ENCODE results near the gene COL4A4. TPM values are rescaled to one million over a fixed set of nuclear protein-coding genes. Genes with fewer than 3 reads are reported as not detected.

COL4A4 gene
- total and polyA plus RNA-seq, 2 donors (not counting 3 experiments of a cell fraction or from before 2014, with no cell fraction given), result not detected

DNA sequence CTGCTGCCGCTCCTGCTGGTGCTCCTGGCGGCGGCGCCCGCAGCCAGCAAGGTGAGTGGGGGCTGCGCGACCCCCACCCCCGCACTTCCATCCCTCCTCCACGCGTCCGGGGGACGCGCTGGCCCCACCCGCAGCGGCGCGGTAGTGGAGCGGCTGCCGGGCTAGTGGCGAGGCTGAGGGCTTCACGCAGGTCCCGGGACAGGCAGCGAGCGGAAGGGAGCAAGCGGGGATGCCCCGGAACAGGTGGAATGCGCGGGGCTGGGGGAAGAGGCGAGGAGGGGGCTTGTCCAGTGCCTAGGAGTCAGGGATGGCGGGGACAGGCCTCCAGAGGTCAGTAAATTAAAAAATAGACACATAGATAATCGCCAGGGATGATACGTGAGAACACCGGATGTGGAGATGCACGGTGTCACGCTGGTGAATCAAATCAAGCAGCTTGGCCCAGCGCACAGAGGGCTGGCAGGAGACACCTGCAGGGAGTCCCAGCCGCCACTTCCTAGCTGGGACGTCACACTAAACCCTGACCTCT is 822 bp upstream of the COL4A4 start:
- Histone ChIP-seq H4K20me1 (replicated peaks; ENCODE audit: control insufficient read depth, extremely low read depth, insufficient read depth, low read length) (no peaks in the 10 kb centered on the region), H3K4me2 (ENCODE audit: insufficient read depth, low read length) (no peak overlapping the region), H3K27ac (ENCODE audit: insufficient read depth, low read depth, low read length) (no peak overlapping the region), H3K36me3 (ENCODE audit: control insufficient read depth in 2 of 2, extremely low read depth in 1 of 2, insufficient read depth in 2 of 2, low read length in 2 of 2) (no peaks in the 10 kb centered on the region), H3K9me1 (replicated peaks; ENCODE audit: control insufficient read depth, extremely low read depth, insufficient read depth, low read length) (no peaks in the 10 kb centered on the region), H3K9ac (replicated peaks; ENCODE audit: extremely low read depth, insufficient read depth, low read length) (no peak overlapping the region), H3K9me3 (replicated peaks; ENCODE audit: control insufficient read depth, insufficient read depth, low read length) (no peaks in the 10 kb centered on the region), H3K27me3 (ENCODE audit: control insufficient read depth in 2 of 2, insufficient read depth in 2 of 2, low read length in 2 of 2) (peaks cover 13 to 25% of the 10 kb centered on the region in 2 experiments), H2AFZ (ENCODE audit: low read depth, low read length) (no peak overlapping the region), H3K4me3 (replicated peaks in 1 of 3; ENCODE audit: insufficient read depth in 1 of 3, low read depth in 1 of 3, low read length in 3 of 3) (no peak overlapping the region), H3K4me1 (ENCODE audit: control insufficient read depth, extremely low read depth, insufficient read depth, low read length) (no peaks in the 10 kb centered on the region), H3K79me2 (ENCODE audit: control insufficient read depth, insufficient read depth, low read length) (no peaks in the 10 kb centered on the region)
- BruUV-seq (replicated peaks), result no TSS peak
- intact Hi-C loops (cut with micrococcal nuclease), result no loop called here
- TF ChIP-seq POLR2A (IDR thresholded peaks at IDR 0.05; ENCODE audit: low read depth, low read length) (no peak), FOS (IDR thresholded peaks at IDR 0.05; ENCODE audit: borderline replicate concordance, insufficient read depth, low read length) (no peak), GATA2 (IDR thresholded peaks at IDR 0.05; ENCODE audit: insufficient read depth, insufficient read length, low read depth, low read length) (no peak), POLR2AphosphoS5 (IDR thresholded peaks at IDR 0.05; ENCODE audit: insufficient read depth, low read depth, low read length) (no peak), MAX (IDR thresholded peaks at IDR 0.05; ENCODE audit: insufficient read depth, insufficient read length) (no peak), EZH2 (IDR thresholded peaks at IDR 0.05; ENCODE audit: borderline replicate concordance, low read depth, low read length, severe bottlenecking) (no peak)
- FAIRE-seq, result no peak
- CTCF ChIA-PET, result no interaction called here
- POLR2A ChIA-PET, result no interaction called here
- dilution Hi-C loops (cut with MboI; ENCODE audit: extremely low pct_ligation_motif_present, low sequenced_read_pairs), result no loop called here
- no peak for DNase-seq (ENCODE audit: low read depth, low spot score)

DNA sequence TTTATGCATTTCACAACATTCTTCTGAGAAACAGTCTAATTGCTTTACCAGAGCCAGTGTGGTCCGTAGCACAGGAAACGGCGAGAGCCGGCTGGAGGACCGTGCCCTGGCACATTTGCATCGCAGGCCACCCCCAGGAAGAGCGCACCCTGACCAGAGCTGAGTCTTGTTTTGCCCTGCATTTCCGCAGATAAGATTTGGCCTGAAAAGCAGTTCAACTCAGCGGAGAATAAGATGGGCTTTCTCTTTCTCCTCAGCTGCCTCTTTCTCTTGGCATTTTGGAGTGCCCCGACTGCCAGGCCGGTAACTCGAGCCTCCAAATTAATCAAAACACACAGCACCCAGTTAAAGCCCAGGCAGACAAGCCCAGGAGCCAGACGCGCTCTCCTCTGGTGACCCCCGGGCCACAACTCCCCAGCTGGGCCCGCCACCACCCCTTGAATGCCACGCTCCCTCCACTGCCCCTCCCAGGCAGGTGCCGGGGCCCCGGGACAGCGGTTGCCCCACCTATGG is 464 bp downstream of the COL4A4 start:
- ChIA-PET POLR2A (no interaction called here), CTCF (no interaction called here)
- Histone ChIP-seq H3K4me3 (replicated peaks in 1 of 3; ENCODE audit: insufficient read depth in 1 of 3, low read depth in 1 of 3, low read length in 3 of 3) (no peak overlapping the region), H3K36me3 (ENCODE audit: control insufficient read depth in 2 of 2, extremely low read depth in 1 of 2, insufficient read depth in 2 of 2, low read length in 2 of 2) (no peaks in the 10 kb centered on the region), H3K4me2 (ENCODE audit: insufficient read depth, low read length) (no peak overlapping the region), H4K20me1 (replicated peaks; ENCODE audit: control insufficient read depth, extremely low read depth, insufficient read depth, low read length) (no peaks in the 10 kb centered on the region), H3K9me1 (replicated peaks; ENCODE audit: control insufficient read depth, extremely low read depth, insufficient read depth, low read length) (no peaks in the 10 kb centered on the region), H3K27me3 (ENCODE audit: control insufficient read depth in 2 of 2, insufficient read depth in 2 of 2, low read length in 2 of 2) (peaks cover 13 to 25% of the 10 kb centered on the region in 2 experiments), H3K79me2 (ENCODE audit: control insufficient read depth, insufficient read depth, low read length) (no peaks in the 10 kb centered on the region), H3K9me3 (replicated peaks; ENCODE audit: control insufficient read depth, insufficient read depth, low read length) (no peaks in the 10 kb centered on the region), H3K27ac (ENCODE audit: insufficient read depth, low read depth, low read length) (no peak overlapping the region), H3K9ac (replicated peaks; ENCODE audit: extremely low read depth, insufficient read depth, low read length) (no peak overlapping the region), H3K4me1 (ENCODE audit: control insufficient read depth, extremely low read depth, insufficient read depth, low read length) (no peaks in the 10 kb centered on the region), H2AFZ (ENCODE audit: low read depth, low read length) (no peak overlapping the region)
- peak; percentile 28 for TF ChIP-seq EZH2 (IDR thresholded peaks at IDR 0.05; ENCODE audit: borderline replicate concordance, low read depth, low read length, severe bottlenecking)
- no peak for TF ChIP-seq JUN (IDR thresholded peaks at IDR 0.05; ENCODE audit: borderline replicate concordance, insufficient read depth, insufficient read length, low read depth)
- no peak for DNase-seq (ENCODE audit: low read depth, low spot score)
- intact Hi-C loops (cut with micrococcal nuclease), result no loop called here
- no peak for FAIRE-seq
- BruUV-seq (replicated peaks), result no TSS peak
- dilution Hi-C loops (cut with MboI; ENCODE audit: extremely low pct_ligation_motif_present, low sequenced_read_pairs), result no loop called here
